ENCODE measurements around the gene TREM1.

- no peak for TF ChIP-seq CTCF (IDR thresholded peaks at IDR 0.05)
- no peak for TF ChIP-seq POLR2A (IDR thresholded peaks at IDR 0.05)
Measured at GRCh38 chr6:41315203-41315602, 28.7 kb upstream of the TREM1 start.

Data from gastroesophageal sphincter (tissue), 3 donors.